Liver (tissue), 9 donors: Measurements from ENCODE around the gene AFAP1. TPM values are rescaled to one million over a fixed set of nuclear protein-coding genes. Genes with fewer than 3 reads are reported as not detected.
A peak's percentile ranks its signal among the peaks of the same experiment; 100 is the strongest.

ENCODE experiments used
- DNase-seq: peaks from one replicate; pipeline ENCODE4 v3.0.0-alpha.2; 2017; ENCODE audit warnings: low spot score
- H3K27ac ChIP-seq, 2 donors: one replicate each; pipeline ENCODE4 v1.7.0; 2013; ENCODE audit warnings: inconsistent platforms in 2 of 2, low read length in 2 of 2, control low read depth in 1 of 2, low read depth in 1 of 2, mild to moderate bottlenecking in 1 of 2
- H3K27me3 ChIP-seq, 4 donors: one replicate each; pipeline versions ENCODE4 v1.6.1 to v1.7.0; 2013; ENCODE audit warnings: low read length in 3 of 4, inconsistent platforms in 1 of 4, mild to moderate bottlenecking in 1 of 4, moderate library complexity in 1 of 4; ENCODE audit not compliant: control insufficient read depth in 4 of 4, insufficient read depth in 4 of 4
- H3K36me3 ChIP-seq, 4 donors: one replicate each; pipeline versions ENCODE4 v1.6.1 to v1.7.0; 2013; ENCODE audit warnings: low read length in 3 of 4, mild to moderate bottlenecking in 3 of 4, low read depth in 1 of 4, moderate library complexity in 1 of 4; ENCODE audit not compliant: control insufficient read depth in 4 of 4, insufficient read depth in 3 of 4
- H3K4me1 ChIP-seq, 4 donors: one replicate each; pipeline versions ENCODE4 v1.6.1 to v1.7.0; 2013; ENCODE audit warnings: low read length in 3 of 4, mild to moderate bottlenecking in 3 of 4, moderate library complexity in 1 of 4; ENCODE audit not compliant: control insufficient read depth in 4 of 4, insufficient read depth in 4 of 4
- H3K4me3 ChIP-seq, 3 donors: one replicate each; pipeline versions ENCODE4 v1.6.1 to v1.7.0; 2013; ENCODE audit warnings: low read length in 3 of 3, control low read depth in 1 of 3, low read depth in 1 of 3, mild to moderate bottlenecking in 1 of 3
- H3K9ac ChIP-seq, 2 donors: one replicate each; pipeline ENCODE4 v1.7.0; 2013; ENCODE audit warnings: low read length in 2 of 2, mild to moderate bottlenecking in 2 of 2, moderate library complexity in 2 of 2, control low read depth in 1 of 2, low read depth in 1 of 2
- H3K9me3 ChIP-seq, 4 donors: one replicate each; pipeline versions ENCODE4 v1.6.1 to v1.7.0; 2013; ENCODE audit warnings: low read length in 3 of 4; ENCODE audit not compliant: control insufficient read depth in 4 of 4
- CTCF ChIP-seq: fragments of 150-350 bp; IDR thresholded peaks from 2 replicates; pipeline ENCODE4 v1.5.1; 2017; ENCODE audit warnings: improper control_type of control experiment, low read depth, low read length; ENCODE audit not compliant: missing input control
- EGR1 ChIP-seq, 2 donors: IDR thresholded peaks; 2 replicates each; pipeline ENCODE4 v1.6.1; 2016 to 2018; ENCODE audit warnings: antibody characterized with exemption in 2 of 2, low read depth in 2 of 2
- FOXA2 ChIP-seq: IDR thresholded peaks from 2 replicates; pipeline ENCODE4 v1.6.1; 2016; ENCODE audit warnings: antibody characterized with exemption
- HNF4A ChIP-seq, 2 donors: conservative IDR thresholded peaks; 2 replicates each; pipeline ENCODE4 v1.6.1; 2016; ENCODE audit warnings: antibody characterized with exemption in 2 of 2, mild to moderate bottlenecking in 2 of 2
- HNF4G ChIP-seq: IDR thresholded peaks from 2 replicates; pipeline ENCODE4 v1.6.1; 2016; ENCODE audit warnings: antibody characterized with exemption
- JUND ChIP-seq, 2 donors: IDR thresholded peaks; 2 replicates each; pipeline ENCODE4 v1.6.1; 2016; ENCODE audit warnings: antibody characterized with exemption in 2 of 2
- MAX ChIP-seq: IDR thresholded peaks from 2 replicates; pipeline ENCODE4 v1.6.1; 2016; ENCODE audit warnings: antibody characterized with exemption
- RAD21 ChIP-seq, 2 donors: IDR thresholded peaks; 2 replicates each; pipeline ENCODE4 v1.6.1; 2016; ENCODE audit warnings: antibody characterized with exemption in 2 of 2, mild to moderate bottlenecking in 2 of 2
- REST ChIP-seq: IDR thresholded peaks from 2 replicates; pipeline ENCODE4 v1.6.1; 2016; ENCODE audit warnings: antibody characterized with exemption, mild to moderate bottlenecking
- RXRA ChIP-seq, 2 donors: IDR thresholded peaks; 2 replicates each; pipeline ENCODE4 v1.6.1; 2017 to 2018; ENCODE audit warnings: antibody characterized with exemption in 2 of 2, mild to moderate bottlenecking in 1 of 2
- SP1 ChIP-seq: IDR thresholded peaks from 2 replicates; pipeline ENCODE4 v1.6.1; 2018; ENCODE audit warnings: antibody characterized with exemption, mild to moderate bottlenecking
- TAF1 ChIP-seq: conservative IDR thresholded peaks from 2 replicates; pipeline ENCODE4 v1.6.1; 2016; ENCODE audit warnings: antibody characterized with exemption, mild to moderate bottlenecking
- YY1 ChIP-seq: IDR thresholded peaks from 2 replicates; pipeline ENCODE4 v1.6.1; 2016; ENCODE audit warnings: antibody characterized with exemption, mild to moderate bottlenecking
- ZBTB33 ChIP-seq: IDR thresholded peaks from 2 replicates; pipeline ENCODE4 v1.6.1; 2016; ENCODE audit warnings: antibody characterized with exemption
- WGBS: extraction: QIAGEN DNeasy Blood & Tissue Kit; methylation state at CpG from one replicate; pipeline ENCODE4 v1.1.7; 2013; 5-methylcytosine and 5-hydroxymethylcytosine counted together
- polyA plus RNA-seq, 2 donors: library from polyadenylated mRNA; stranded (reverse) in 1 of 2; unstranded in 1 of 2; fragments of 200-250 nt in 1 of 2; fragments of >200 nt in 1 of 2; fragmentation: Nextera tagmentation in 1 of 2; extraction: Ambion mirVana in 1 of 2; gene quantifications; one replicate each; pipeline versions ENCODE4 v1.2.1 to v1.2.3, GENCODE V29; 2013 to 2015
- total RNA-seq, 2 donors: library from RNA; depleted of rRNA; stranded (reverse); fragments of >200 nt; gene quantifications; one replicate each; pipeline ENCODE4 v1.2.3, GENCODE V29; 2014
- TF ChIP-seq, protein P1 (sequence below): IDR thresholded peaks from 2 replicates; pipeline ENCODE4 v1.6.1; 2016; ENCODE audit warnings: antibody characterized with exemption
- donor health status: healthy.
- donor health status: healthy.
- donor health status: healthy.
- donor health status: healthy.
- donor health status: healthy.

Gene AFAP1
- total and polyA plus RNA-seq, 4 donors, result 0.40 to 3.2 (median 1.6) TPM

DNA sequence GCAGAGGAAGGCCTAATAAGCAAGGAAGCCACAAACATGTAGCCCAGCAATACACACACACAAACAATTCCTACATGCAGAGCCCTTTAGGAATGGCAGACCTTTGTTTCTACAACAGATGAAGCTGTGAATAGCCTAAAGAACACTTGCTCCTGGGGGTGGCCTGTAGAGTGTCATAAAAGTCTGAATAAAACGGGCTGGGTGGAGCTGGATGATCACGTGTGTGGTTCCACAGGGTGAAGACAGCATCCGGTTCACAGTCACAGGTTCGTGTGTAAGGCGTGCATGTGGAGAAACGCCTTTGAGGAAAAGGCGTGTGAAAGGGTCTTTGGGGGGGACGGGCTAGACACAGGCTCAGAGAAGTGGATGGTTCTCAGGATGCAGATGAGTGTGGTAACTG is 156.1 kb downstream of the AFAP1 start:
- no peaks in the 10 kb centered on the region for H3K27me3 ChIP-seq
- H3K9ac ChIP-seq, result no peak overlapping the region
- 87% methylated on average over 8 of the region's 8 CpGs for WGBS
- no peak overlapping the region for H3K4me3 ChIP-seq
- no peak for TF ChIP-seq JUND (IDR thresholded peaks at IDR 0.05)
- no peak for TF ChIP-seq HNF4A (conservative IDR thresholded peaks at IDR 0.05)
- TF ChIP-seq SP1, result no peak
- no peak for TF ChIP-seq TAF1
- TF ChIP-seq RAD21 (IDR thresholded peaks at IDR 0.05), result no peak
- no peaks in the 10 kb centered on the region for H3K4me1 ChIP-seq
- no peaks in the 10 kb centered on the region for H3K36me3 ChIP-seq
- H3K27ac ChIP-seq, result no peak overlapping the region
- no peaks in the 10 kb centered on the region for H3K9me3 ChIP-seq
- DNase-seq, result no peak

DNA sequence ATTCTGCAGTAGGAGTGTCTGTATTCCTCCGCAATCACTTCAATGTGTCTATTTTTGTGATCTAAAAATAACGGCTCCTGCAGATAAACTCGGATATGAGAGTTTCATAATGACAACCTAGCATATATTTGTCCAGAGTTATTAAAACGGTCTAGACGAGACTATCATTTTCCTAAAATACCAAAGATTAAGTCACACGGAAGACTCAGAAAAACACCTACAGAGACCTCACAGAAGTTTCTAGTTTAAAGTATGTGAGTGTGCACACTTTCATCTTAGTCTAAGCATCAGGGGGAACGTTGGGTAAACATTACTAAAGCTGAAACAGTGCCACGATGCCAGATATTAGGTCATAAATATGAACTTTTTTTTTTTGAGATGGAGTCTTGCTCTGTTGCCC is 156.9 kb downstream of the AFAP1 start:
- WGBS, result 70% methylated on average over 8 of the region's 8 CpGs
- Histone ChIP-seq H3K27ac (no peak overlapping the region), H3K9ac (no peak overlapping the region), H3K4me1 (no peaks in the 10 kb centered on the region), H3K36me3 (no peaks in the 10 kb centered on the region), H3K9me3 (no peaks in the 10 kb centered on the region), H3K27me3 (no peaks in the 10 kb centered on the region), H3K4me3 (no peak overlapping the region)
- DNase-seq, result no peak
- TF ChIP-seq RXRA (IDR thresholded peaks at IDR 0.05) (no peak), TAF1 (no peak), ZBTB33 (no peak), CTCF (no peak), YY1 (no peak)

GRCh38 chr4:7781993-7782392 is 157.7 kb downstream of the AFAP1 start:
- Histone ChIP-seq H3K27ac (peak overlapping the region in 1 of 2 donors; percentile 27), H3K36me3 (no peaks in the 10 kb centered on the region), H3K4me1 (no peaks in the 10 kb centered on the region), H3K9ac (no peak overlapping the region), H3K4me3 (no peak overlapping the region), H3K27me3 (no peaks in the 10 kb centered on the region), H3K9me3 (no peaks in the 10 kb centered on the region)
- DNase-seq, result no peak
- 83% methylated on average over 17 of the region's 17 CpGs for WGBS
- TF ChIP-seq JUND (IDR thresholded peaks at IDR 0.05), result no peak
- TF ChIP-seq YY1, result no peak
- no peak for TF ChIP-seq MAX
- TF ChIP-seq SP1, result no peak
- no peak for TF ChIP-seq ZBTB33
- no peak for TF ChIP-seq FOXA2
- no peak for TF ChIP-seq HNF4G
- TF ChIP-seq REST, result no peak
- no peak for TF ChIP-seq RAD21 (IDR thresholded peaks at IDR 0.05)
- no peak for TF ChIP-seq HNF4A (conservative IDR thresholded peaks at IDR 0.05)
- TF ChIP-seq TAF1, result no peak
- no peak for TF ChIP-seq EGR1 (IDR thresholded peaks at IDR 0.05; ENCODE audit: low read depth in 2 of 2)
- TF ChIP-seq, protein P1, sequence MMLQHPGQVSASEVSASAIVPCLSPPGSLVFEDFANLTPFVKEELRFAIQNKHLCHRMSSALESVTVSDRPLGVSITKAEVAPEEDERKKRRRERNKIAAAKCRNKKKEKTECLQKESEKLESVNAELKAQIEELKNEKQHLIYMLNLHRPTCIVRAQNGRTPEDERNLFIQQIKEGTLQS, result no peak
- TF ChIP-seq CTCF, result no peak
